ACHN (cell line): ENCODE measurements around the gene SLC12A7.
"Not testable (repeated sequence)": the region's sequence is repeated elsewhere in the genome, so short reads cannot be mapped to it uniquely, and the experiment has no call there.

ENCODE experiments used
- DNase-seq: peaks from one replicate; pipeline ENCODE4 v3.0.0-alpha.2; 2015
- in situ Hi-C: cut with HindIII; loops from 2 replicates; pipeline ENCODE4 v1.10.0; 2017; ENCODE audit warnings: low sequenced_read_pairs, low pct_ligation_motif_present, low pct_unique_long_range_greater_than_20kb

SLC12A7 gene

DNA sequence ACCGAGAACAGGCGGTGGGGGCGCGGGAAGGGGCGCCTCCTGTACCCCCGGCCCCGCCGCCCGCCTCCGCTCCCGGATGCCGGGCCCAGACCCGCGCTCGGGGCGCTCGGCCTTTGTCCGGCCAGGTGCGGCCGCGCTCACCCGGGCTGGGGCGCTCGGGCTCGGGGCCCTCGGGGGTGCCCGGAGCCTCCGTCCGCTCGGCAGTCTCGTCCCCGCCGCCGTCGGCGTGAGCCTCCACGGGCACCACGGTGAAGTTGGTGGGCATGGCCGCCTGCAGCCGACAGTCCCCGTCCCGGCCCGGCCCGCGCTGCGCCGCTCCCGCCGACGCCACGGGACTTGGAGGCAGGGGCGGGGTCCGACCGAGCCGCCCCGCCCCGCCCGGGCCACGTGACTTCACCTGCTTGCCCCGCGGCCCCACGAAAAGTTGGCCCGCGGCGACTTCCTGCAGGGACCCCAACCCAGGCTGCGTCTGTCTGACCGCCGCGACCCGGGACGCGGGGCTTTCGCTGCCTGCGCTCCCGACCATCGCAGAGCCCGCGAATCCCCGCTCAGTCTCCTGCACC is at the start of gene SLC12A7:
Gene SLC12A7, minus strand, starts transcription at position 337 of the 563 bp plus-strand sequence. Its CDS starts 72 bp downstream, at position 265.
- peak; percentile 43 for DNase-seq
- in situ Hi-C loops: no loop called here

GRCh38 chr5:1161108-1161832 is 49.4 kb upstream of the SLC12A7 start:
- in situ Hi-C loops: no loop called here
- no peak for DNase-seq

DNA sequence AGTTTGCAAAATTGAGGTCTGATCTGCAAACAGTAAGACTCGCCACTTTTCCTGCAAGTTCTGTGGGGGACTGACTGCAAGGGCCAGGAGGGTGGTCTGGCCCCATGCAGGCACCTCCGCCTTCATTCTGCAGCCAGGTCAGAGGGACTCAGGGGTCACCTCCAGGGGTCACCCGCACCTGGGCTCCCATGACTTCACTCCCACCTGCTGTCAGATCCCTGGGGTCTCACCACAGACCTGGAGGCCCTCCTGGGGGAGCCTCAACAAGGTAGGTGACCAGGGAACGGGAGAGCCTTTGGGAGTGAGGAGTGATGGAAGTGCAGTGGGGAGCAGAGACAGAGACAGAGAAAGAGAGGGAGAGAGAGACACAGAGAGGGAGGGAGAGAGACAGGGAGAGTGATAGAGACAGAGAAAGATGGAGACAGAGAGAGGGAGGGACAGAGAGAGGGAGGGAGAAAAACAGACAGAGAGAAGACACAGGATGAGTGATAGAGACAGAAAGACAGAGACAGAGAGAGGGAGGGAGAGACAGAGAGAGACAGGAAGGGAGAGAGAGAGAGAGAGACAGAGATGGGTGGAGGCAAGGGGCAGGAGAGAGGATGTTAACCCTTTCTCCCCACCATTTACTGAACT is 48.0 kb upstream of the SLC12A7 start:
- in situ Hi-C loops: no loop called here
- no peak for DNase-seq

GRCh38 chr5:1159341-1159675 is 47.4 kb upstream of the SLC12A7 start:
- DNase-seq: no peak
- in situ Hi-C loops: no loop called here

DNA sequence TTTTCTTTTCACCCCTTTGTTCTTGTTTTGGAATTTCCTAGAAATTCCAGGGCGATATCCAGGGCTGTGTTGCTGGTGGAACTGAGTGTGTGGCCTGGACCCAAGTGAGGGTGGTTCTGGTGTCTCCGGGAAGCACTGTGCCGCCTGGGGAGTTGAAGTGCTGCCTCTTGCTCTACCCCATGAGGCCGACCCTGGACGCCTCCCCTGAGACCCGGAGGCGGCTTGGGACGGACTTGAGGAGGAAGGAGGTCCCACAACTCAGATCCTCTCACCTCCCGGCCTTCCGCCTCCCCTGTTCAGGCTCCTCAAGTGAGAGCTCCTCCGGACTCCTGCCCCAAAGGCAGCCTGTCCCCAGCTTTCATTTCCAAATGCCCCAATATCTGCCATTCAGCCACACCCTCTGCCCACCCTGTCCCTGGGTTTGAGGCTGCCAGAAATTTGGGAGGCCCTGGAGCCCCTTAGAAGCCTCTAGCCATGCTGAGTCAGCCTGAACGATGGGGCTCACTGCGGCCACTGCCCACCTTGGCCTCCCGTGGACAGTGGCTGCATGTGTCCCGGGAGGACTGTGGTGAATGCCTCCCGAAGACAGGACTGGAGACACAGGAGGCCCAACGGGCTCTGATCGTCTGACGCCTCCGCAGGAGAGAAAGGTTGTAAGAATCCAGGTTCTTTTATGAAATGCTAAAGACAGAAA is 46.9 kb upstream of the SLC12A7 start:
- no peak for DNase-seq
- in situ Hi-C loops: no loop called here

DNA sequence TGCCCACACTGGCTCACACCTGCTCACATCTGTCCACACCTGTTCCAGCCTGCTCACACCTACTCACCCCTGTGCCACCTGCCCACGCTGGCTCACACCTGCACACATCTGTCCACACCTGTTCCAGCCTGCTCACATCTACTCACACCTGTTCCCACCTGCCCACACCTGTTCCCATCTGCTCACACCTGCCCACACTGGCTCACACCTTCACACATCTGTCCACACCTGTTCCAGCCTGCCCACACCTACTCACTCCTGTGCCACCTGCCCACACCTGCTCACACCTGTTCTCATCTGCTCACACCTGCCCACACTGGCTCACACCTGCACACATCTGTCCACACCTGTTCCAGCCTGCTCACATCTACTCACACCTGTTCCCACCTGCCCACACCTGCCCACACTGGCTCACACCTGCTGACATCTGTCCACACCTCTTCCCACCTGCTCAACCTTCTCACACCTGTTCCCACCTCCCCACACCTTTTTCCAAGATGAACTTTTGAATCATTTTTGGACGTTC is 45.7 kb upstream of the SLC12A7 start:
- DNase-seq, in situ Hi-C loops: not testable (repeated sequence)

DNA sequence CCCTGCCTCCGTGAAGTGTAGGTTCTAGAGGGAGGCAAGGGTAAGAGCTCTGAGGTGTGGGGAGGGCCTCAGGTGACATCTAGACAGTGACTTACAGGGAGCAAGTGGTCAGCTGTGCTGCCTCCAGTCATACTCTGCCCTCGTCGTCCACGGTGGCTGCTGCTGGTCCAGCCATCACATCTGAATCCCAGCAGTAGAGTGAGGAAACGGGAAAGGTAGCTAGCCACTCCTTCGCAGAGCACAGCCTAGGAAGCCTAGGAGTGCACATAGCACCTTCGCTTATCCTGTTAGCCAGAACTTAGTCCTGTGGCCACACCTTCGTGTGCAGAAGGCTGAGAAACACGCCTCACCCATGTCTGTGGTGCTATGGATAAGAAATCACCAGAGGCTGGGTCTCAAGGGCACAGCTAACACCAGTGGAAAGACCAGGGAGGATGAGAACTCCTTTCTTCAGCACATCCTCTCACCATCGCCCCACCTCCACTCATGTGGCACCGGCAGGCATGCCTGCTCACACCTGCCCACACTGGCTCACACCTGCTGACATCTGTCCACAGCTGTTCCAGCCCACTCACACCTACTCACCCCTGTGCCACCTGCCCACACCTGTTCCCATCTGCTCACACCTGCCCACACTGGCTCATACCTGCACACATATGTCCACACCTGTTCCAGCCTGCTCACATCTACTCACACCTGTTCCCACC is 45.0 kb upstream of the SLC12A7 start:
- DNase-seq: no peak
- in situ Hi-C loops: no loop called here

DNA sequence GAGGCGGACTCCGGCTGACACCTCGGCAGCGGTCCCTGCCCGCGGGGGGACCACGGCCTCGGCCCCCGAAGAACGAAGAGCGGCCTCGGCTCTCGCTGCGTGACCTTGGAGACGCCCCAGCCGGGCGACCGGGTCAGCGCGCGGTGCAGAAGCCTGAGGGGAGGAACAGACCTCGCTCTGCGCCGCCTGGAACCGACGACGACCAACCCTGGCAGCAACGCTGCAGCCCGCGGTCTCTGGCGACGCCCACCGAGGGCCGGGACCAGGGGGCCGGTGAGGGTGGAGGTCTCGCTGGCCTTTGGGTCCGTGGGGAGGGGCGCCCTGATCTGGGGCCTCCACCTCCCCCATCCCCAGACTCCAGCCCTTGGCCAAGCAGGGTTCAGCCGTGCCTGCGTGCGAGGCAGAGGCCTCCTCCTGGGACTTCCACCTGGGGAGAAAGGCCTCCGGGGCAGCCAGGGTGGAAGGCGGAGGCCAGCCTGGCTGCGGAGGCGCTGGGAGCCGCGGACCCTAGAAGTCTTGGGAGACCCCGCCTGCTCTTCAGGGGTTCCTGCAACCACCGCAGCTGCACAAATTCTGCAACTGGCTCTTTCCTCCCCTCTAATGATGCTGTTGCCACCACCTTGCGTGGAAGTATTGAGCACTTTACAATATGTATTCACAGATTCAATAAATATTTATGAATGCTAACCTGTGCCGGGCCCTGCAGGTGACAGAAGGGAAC is 44.3 kb upstream of the SLC12A7 start:
- no peak for DNase-seq
- in situ Hi-C loops: no loop called here

- in situ Hi-C loops: no loop called here
- DNase-seq: no peak
Observed at GRCh38 chr5:1155191-1156032, 43.5 kb upstream of the SLC12A7 start.

GRCh38 chr5:1153428-1153827 is 41.6 kb upstream of the SLC12A7 start:
- DNase-seq: no peak
- in situ Hi-C loops: no loop called here

- DNase-seq: no peak
- in situ Hi-C loops: no loop called here
Observed at GRCh38 chr5:1152771-1153282, 41.0 kb upstream of the SLC12A7 start.

GRCh38 chr5:1152156-1152555 is 40.3 kb upstream of the SLC12A7 start:
- in situ Hi-C loops: no loop called here
- DNase-seq: no peak

GRCh38 chr5:1151316-1151715 is 39.5 kb upstream of the SLC12A7 start:
- in situ Hi-C loops: no loop called here

GRCh38 chr5:1150866-1151265 is 39.0 kb upstream of the SLC12A7 start:
- no peak for DNase-seq
- in situ Hi-C loops: no loop called here

More at GRCh38 chr5:1151316-1151715, 39.5 kb upstream of the SLC12A7 start:
- DNase-seq: no peak

DNA sequence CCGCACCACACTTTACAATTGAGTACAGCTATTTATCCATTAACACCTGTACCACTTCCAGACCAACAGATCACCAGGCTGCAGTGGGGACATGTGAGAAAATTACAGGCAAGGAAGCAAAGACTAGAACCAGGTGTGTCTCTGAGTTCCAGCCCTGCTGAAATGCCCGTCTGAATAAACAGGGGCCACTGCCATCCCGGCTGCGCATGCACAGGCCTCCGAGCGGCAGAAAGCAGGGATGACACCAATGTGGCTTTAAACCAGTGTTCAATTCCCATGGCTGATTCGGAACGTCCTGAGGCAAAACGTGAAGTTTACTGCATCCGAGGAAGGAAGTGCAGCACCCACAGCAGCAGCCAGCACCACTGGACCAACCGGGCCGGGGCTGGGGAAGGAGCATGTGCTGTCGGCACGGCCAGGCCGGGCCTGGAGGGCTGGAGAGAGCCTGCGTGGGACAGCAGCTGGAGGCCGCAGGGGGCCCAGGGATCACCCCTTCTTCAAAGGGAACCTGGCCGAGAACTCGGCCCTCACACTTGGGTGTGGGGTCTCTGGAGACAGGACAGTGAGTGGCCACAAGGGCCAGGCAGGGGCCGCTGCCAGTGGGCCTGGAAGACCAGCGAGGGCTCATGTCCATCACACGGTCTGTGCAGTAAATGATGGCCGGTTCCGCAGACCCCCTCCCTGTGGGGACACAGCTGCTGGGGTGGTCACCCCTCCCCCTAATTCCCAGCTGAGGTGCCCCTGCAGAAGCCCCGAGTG is 33.0 kb upstream of the SLC12A7 start:
- DNase-seq: no peak
- in situ Hi-C loops: no loop called here

- no peak for DNase-seq
- in situ Hi-C loops: no loop called here
Observed at GRCh38 chr5:1144089-1144488, 32.2 kb upstream of the SLC12A7 start.

DNA sequence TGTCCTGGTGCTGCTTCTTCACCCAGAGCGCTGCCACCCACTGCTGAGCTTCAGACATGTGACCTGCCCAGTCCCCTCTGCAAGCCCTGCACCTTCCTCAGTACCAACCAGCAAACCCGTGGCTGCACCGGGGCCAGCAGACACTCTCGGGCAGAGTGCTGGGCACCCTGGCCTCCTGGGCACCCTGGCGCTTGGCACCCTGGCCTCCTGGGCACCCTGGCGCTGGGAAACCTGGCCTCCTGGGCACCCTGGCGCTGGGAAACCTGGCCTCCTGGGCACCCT is 31.7 kb upstream of the SLC12A7 start:
- in situ Hi-C loops: no loop called here
- DNase-seq: no peak
